Stimulated activated CD8-positive, alpha-beta memory T cell treated with anti-CD3 and anti-CD28 coated beads, Interleukin-7, amount 100 ng/mL, for 4 hours (primary cell): Measurements from ENCODE around the gene ACTL8.

Experiments
- DNase-seq, 2 donors: peaks; one replicate each; pipeline ENCODE4 v3.0.0-alpha.2; 2020; ENCODE audit warnings: low read depth in 2 of 2

The ACTL8 gene

DNA sequence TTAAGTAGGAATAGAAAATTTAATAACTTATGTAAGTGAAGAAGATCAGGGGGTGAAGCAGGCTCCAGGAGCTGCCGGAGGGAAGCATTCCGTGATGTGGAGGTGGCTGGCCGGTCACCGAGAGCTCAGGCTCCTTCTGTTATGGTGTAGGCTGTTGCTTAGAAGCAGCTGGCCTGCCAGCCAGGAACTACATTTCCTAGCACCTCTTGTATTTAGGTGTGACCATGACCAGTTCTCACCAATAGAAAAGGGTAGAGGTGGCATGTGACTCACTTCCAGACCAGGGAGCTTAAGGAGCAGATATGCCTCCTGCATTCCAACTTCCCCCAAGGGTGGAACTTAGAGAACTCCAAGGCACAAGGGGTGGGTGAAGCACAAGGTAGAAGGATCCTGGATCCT is 120.7 kb downstream of the ACTL8 start:
- no peak for DNase-seq
